ENCODE results near the gene MAP1LC3A.

DNA sequence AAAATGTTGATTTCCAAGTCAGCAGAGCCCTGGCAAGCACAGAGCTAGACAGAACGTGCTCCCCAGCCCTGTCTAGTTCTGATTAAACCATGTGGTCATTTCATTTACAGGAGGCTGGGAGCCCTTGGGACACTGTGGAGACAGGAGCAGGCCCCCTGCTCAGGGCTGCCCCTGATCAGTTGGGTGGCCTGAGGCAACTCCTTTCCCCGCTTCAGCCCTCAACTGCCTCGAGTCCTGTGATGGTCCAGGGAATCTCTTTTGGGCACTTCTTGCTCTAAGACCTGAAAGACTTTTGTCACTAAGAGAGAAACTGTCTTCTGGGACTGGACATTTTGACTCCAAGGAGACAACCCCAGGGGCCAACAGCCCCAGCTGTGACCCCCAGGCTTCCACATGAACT lies 28.8 kb upstream of the MAP1LC3A start:
- TF ChIP-seq, protein P1, sequence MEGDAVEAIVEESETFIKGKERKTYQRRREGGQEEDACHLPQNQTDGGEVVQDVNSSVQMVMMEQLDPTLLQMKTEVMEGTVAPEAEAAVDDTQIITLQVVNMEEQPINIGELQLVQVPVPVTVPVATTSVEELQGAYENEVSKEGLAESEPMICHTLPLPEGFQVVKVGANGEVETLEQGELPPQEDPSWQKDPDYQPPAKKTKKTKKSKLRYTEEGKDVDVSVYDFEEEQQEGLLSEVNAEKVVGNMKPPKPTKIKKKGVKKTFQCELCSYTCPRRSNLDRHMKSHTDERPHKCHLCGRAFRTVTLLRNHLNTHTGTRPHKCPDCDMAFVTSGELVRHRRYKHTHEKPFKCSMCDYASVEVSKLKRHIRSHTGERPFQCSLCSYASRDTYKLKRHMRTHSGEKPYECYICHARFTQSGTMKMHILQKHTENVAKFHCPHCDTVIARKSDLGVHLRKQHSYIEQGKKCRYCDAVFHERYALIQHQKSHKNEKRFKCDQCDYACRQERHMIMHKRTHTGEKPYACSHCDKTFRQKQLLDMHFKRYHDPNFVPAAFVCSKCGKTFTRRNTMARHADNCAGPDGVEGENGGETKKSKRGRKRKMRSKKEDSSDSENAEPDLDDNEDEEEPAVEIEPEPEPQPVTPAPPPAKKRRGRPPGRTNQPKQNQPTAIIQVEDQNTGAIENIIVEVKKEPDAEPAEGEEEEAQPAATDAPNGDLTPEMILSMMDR (IDR thresholded peaks at IDR 0.05; ENCODE audit: borderline replicate concordance, extremely low read depth, low read length, poor library complexity, severe bottlenecking): no peak
- TF ChIP-seq EZH2 (IDR thresholded peaks at IDR 0.05; ENCODE audit: borderline replicate concordance, low read depth, low read length, severe bottlenecking): no peak
